Measurements from ENCODE around the gene OR10S1. TPM values are rescaled to one million over a fixed set of nuclear protein-coding genes. Genes with fewer than 3 reads are reported as not detected.

Gene OR10S1
- total and polyA plus RNA-seq, 2 donors (not counting 1 experiment from before 2014, with no cell fraction given) = not detected

DNA sequence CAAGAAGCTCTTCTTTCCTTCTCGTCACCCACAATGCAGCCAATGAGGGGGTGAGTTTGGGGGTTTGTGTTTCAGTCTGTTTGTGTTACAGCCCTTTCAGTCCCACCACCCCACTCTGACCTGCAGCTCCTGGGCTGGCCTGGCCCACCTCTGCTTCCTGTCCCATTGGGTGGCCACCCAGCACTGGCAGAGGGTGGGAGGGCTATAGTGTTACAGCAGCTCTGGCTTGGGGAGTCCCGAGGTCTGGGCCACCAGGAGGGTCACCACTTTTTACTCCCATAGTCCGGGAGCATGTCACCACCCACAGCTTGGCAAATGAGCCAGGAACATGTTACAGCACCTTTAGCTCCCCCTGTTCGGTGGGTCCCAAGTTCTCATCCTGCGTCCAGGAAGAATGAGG, 1.7 kb upstream of the OR10S1 start:
- no peaks in the 10 kb centered on the region for H3K4me1 Mint-ChIP-seq
- DNase-seq (no peak), ATAC-seq (ENCODE audit: low read depth) (no peak)
- Histone ChIP-seq H3K9me3 (ENCODE audit: control extremely low read depth in 1 of 3, control insufficient read depth in 2 of 3, insufficient read depth in 1 of 3, low read length in 2 of 3) (peaks cover 0 to 11% (median 0%) of the 10 kb centered on the region in 3 donors), H3K4me2 (replicated peaks; ENCODE audit: low read depth, low read length, poor library complexity, severe bottlenecking) (no peak overlapping the region), H4K20me1 (ENCODE audit: control insufficient read depth, insufficient read depth, low read length, poor library complexity, severe bottlenecking) (no peaks in the 10 kb centered on the region), H2AFZ (ENCODE audit: insufficient read depth, low read depth, low read length, poor library complexity, severe bottlenecking) (no peak overlapping the region), H3K36me3 (replicated peaks in 1 of 2; ENCODE audit: control extremely low read depth in 1 of 2, control insufficient read depth in 1 of 2, extremely low read depth in 1 of 2, insufficient read depth in 2 of 2, low read length in 1 of 2) (no peaks in the 10 kb centered on the region), H3K27ac (ENCODE audit: low read length in 2 of 2) (no peak overlapping the region), H3K27me3 (replicated peaks in 1 of 4; ENCODE audit: control extremely low read depth in 1 of 4, control insufficient read depth in 3 of 4, insufficient read depth in 4 of 4, low read length in 3 of 4) (no peaks in the 10 kb centered on the region), H3K79me2 (ENCODE audit: control insufficient read depth, insufficient read depth, low read length) (no peaks in the 10 kb centered on the region), H3K9ac (ENCODE audit: low read length) (no peak overlapping the region), H3K4me3 (ENCODE audit: control extremely low read depth in 1 of 5, extremely low read depth in 1 of 5, insufficient read depth in 1 of 5, low read depth in 2 of 5, low read length in 4 of 5) (no peak overlapping the region), H3K4me1 (ENCODE audit: control insufficient read depth in 2 of 2, insufficient read depth in 2 of 2, low read length in 2 of 2) (no peaks in the 10 kb centered on the region)
- H3K27ac Mint-ChIP-seq = no peak overlapping the region
- no peak overlapping the region for H3K4me3 Mint-ChIP-seq
- ChIA-PET CTCF (no interaction called here), POLR2A (interaction anchor here (0.7 kb wide), 1 partner anchor 22 kb away, joined by 3 read pairs; no protein-coding TSS in a partner anchor)
- WGBS (ENCODE audit: insufficient coverage) = 83% methylated on average over 4 of the region's 5 CpGs
- peaks cover 5% of the 10 kb centered on the region for H3K27me3 Mint-ChIP-seq
- TF ChIP-seq, protein P1, sequence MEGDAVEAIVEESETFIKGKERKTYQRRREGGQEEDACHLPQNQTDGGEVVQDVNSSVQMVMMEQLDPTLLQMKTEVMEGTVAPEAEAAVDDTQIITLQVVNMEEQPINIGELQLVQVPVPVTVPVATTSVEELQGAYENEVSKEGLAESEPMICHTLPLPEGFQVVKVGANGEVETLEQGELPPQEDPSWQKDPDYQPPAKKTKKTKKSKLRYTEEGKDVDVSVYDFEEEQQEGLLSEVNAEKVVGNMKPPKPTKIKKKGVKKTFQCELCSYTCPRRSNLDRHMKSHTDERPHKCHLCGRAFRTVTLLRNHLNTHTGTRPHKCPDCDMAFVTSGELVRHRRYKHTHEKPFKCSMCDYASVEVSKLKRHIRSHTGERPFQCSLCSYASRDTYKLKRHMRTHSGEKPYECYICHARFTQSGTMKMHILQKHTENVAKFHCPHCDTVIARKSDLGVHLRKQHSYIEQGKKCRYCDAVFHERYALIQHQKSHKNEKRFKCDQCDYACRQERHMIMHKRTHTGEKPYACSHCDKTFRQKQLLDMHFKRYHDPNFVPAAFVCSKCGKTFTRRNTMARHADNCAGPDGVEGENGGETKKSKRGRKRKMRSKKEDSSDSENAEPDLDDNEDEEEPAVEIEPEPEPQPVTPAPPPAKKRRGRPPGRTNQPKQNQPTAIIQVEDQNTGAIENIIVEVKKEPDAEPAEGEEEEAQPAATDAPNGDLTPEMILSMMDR (IDR thresholded peaks at IDR 0.05) = no peak
- no peak for TF ChIP-seq EZH2 (IDR thresholded peaks at IDR 0.05; ENCODE audit: borderline replicate concordance, insufficient read depth, low read depth, low read length, poor library complexity, severe bottlenecking)
- intact Hi-C loops (cut with micrococcal nuclease) = no loop called here
- no peaks in the 10 kb centered on the region for H3K9me3 Mint-ChIP-seq (ENCODE audit: insufficient read depth)

DNA sequence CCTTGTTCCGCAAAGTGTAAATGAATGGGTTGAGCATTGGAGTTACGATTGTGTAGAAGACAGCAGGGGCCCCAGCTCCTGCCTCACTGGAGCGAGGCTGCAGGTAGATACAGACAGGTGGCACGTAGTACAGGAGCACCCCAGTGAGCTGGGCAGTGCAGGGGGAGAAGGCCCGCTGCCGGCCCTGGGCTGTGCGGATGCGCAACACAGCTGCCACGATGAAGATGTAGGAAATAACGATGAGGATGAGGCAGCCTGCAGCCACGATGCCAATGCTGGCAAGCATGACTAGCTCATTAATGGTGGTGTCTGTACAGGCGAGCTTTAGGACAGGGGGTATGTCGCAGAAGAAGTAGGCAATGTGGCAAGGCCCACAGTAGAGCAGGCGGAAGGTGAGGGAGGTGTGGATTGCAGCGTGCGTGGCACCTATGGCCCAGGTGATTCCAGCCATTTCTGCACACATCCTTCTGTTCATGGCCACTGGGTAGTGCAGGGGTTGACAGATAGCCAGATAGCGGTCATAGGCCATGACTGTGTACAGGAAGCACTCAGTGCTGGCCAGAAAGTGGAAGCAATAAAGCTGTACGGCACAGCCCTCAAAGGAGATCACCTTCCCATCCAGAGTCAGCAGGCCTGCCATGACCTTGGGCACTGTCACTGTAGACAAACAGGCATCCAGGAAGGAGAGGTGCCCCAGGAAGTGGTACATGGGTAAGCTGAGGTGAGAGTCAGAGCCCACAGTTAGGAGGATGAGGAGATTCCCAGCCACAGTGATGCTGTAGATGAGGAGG, 616 bp downstream of the OR10S1 start:
- no peaks in the 10 kb centered on the region for H3K36me3 ChIP-seq (replicated peaks in 1 of 2; ENCODE audit: control extremely low read depth in 1 of 2, control insufficient read depth in 1 of 2, extremely low read depth in 1 of 2, insufficient read depth in 2 of 2, low read length in 1 of 2)
- intact Hi-C loops (cut with micrococcal nuclease) = no loop called here
- H3K27ac ChIP-seq (ENCODE audit: low read length in 2 of 2) = no peak overlapping the region
- H3K4me2 ChIP-seq (replicated peaks; ENCODE audit: low read depth, low read length, poor library complexity, severe bottlenecking) = no peak overlapping the region
- H3K4me3 ChIP-seq (ENCODE audit: control extremely low read depth in 1 of 5, extremely low read depth in 1 of 5, insufficient read depth in 1 of 5, low read depth in 2 of 5, low read length in 4 of 5) = no peak overlapping the region
- no peaks in the 10 kb centered on the region for H3K4me1 ChIP-seq (ENCODE audit: control insufficient read depth in 2 of 2, insufficient read depth in 2 of 2, low read length in 2 of 2)
- Mint-ChIP-seq H3K4me3 (no peak overlapping the region), H3K4me1 (no peaks in the 10 kb centered on the region), H3K27me3 (peaks cover 5% of the 10 kb centered on the region), H3K9me3 (ENCODE audit: insufficient read depth) (no peaks in the 10 kb centered on the region), H3K27ac (no peak overlapping the region)
- H3K27me3 ChIP-seq (replicated peaks in 1 of 4; ENCODE audit: control extremely low read depth in 1 of 4, control insufficient read depth in 3 of 4, insufficient read depth in 4 of 4, low read length in 3 of 4) = no peaks in the 10 kb centered on the region
- ChIA-PET CTCF (no interaction called here), POLR2A (no interaction called here)
- no peaks in the 10 kb centered on the region for H4K20me1 ChIP-seq (ENCODE audit: control insufficient read depth, insufficient read depth, low read length, poor library complexity, severe bottlenecking)
- no peaks in the 10 kb centered on the region for H3K79me2 ChIP-seq (ENCODE audit: control insufficient read depth, insufficient read depth, low read length)
- H2AFZ ChIP-seq (ENCODE audit: insufficient read depth, low read depth, low read length, poor library complexity, severe bottlenecking) = no peak overlapping the region
- DNase-seq (no peak), ATAC-seq (ENCODE audit: low read depth) (no peak)
- TF ChIP-seq, protein P1 (IDR thresholded peaks at IDR 0.05) = no peak
- TF ChIP-seq EZH2 (IDR thresholded peaks at IDR 0.05; ENCODE audit: borderline replicate concordance, insufficient read depth, low read depth, low read length, poor library complexity, severe bottlenecking) = no peak
- H3K9ac ChIP-seq (ENCODE audit: low read length) = no peak overlapping the region
- WGBS (ENCODE audit: insufficient coverage) = 90% methylated on average over 17 of the region's 18 CpGs
- H3K9me3 ChIP-seq (ENCODE audit: control extremely low read depth in 1 of 3, control insufficient read depth in 2 of 3, insufficient read depth in 1 of 3, low read length in 2 of 3) = peaks cover 0 to 11% (median 0%) of the 10 kb centered on the region in 3 donors
